ENCODE measurements around the gene HTR2B.
"Not testable (repeated sequence)": the region's sequence is repeated elsewhere in the genome, so short reads cannot be mapped to it uniquely, and the experiment has no call there.

The HTR2B gene

GRCh38 chr2:231132129-231132528, 7.3 kb upstream of the HTR2B start:
- DNase-seq = no peak

DNA sequence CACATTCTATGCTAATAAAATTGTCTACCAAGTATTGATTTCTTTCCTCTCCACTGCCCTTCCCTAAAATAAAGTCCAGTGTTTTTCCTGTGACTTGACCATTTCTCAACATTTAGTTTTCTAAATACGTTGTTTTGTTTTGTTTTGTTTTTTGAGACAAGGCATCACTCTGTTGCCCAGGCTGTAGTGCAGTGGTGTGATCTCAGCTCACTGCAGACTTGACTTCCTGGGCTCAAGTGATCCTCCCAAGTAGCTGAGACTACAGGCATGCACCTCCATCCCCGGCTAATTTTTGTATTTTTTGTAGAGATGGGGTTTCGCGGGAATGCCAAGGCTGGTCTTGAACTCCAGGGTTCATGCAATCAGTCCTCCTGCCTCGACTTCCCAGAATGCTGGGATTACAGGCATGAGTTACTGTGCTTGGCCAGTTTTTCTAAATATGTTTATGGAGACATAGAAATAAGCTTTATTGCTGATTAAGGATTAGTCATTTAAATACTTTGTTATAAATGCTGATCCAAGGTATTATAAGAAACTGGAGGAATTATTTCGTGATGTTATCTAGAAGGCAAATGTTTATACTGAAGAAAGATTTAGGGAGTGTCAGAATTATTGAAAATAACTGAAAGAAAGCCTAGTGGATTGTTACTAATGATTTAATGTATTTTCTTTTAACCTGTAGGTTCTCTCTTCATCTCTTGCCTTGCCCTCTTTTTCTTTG, 5.7 kb upstream of the HTR2B start:
- DNase-seq = no peak

DNA sequence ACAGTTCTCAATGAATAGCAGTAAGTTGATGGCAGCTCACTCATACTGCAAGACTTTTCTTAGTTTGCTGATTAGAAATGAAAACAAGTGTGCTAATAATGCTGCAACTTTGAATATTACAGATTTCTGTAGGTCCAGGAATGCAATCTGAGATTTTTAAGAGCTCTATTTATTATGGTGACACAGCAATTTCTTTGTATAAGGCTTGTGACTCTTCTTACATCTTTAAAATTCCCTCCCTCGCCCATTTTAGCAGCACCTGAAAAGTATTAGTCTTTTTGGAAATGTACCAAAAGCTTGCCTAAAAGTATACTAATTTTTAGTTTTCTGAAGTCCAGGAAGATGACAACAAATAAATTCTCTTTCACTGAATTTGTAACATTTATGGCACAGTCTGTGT, 4.4 kb upstream of the HTR2B start:
- DNase-seq = no peak

DNA sequence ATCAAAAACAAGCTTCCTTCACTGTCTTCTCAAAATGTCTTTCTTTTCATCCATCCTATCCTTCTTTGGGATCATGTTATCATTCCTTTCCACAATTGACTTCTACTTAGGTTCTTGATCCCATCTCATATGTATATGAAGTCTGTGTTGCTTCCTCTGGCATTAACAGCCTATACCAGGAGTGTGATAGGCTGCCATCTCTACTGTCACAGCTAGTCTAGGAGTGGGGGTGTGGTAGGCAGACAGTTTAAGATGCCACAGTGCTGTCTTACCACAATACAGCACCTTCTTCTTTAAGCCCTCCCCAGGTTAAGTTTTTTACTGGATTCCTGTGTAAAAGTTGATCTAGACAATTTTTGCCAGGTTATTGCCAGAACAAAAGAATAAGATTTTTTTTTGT, 3.7 kb upstream of the HTR2B start:
- DNase-seq = no peak

GRCh38 chr2:231127936-231128335, 3.1 kb upstream of the HTR2B start:
- DNase-seq = no peak

DNA sequence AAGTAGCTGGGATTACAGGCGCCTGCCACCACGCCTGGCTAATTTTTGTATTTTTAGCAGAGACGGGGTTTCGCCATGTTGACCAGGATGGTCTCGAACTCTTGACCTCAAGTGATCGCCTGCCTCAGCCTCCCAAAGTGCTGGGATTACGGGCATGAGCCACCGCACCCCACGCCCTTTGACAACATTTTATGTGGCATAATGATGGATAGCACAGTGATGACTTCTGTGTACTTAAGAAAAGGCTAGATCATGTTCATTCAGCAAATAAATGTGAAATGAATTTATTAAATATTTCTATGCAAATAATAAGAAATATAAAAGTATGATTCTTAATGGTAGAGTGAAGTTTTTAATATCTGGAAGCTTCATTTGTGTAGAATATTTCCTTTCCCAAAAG, 2.6 kb upstream of the HTR2B start:
- no peak for DNase-seq

GRCh38 chr2:231126123-231126522, 1.3 kb upstream of the HTR2B start:
- DNase-seq = no peak

DNA sequence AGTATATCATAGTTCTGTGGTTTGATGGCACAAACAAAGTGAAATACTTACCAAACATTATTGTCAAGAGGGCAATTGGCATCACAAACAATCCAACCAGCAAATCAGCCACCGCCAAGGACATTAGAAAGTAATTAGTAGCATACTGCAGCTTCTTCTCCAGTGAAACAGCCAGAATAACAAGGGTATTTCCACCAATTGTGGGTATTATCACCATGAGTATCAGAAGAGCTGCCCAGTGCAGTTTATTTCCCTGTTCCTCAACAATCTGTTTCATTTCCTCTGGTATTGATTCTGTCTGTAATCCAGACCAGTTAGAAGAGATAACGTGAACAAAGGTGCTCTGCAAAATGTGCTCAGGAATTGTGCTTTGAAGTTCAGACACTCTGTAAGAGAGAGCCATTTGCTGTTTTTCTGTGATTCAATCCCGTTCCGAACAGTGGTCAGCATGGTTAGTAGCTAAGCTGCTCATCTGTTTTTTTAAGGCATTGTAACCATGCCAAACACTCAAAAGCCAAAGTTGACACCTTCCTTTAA, 1.4 kb downstream of the HTR2B start:
- no peak for DNase-seq

DNA sequence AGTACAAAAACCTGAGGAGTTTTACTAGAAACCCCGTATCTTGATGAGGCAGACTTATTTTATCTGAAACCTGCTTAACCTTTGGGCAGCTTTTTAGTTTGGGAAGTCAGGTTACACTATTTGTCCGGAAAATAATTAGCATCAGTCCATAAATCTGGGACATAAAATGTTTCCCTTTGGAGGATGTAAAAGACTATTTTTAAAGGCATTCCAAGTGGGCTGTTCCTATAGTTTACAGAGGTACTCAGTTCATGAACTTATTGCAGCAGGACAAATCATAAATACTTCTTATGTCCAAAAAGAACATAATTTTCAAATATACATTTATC, 6.3 kb downstream of the HTR2B start:
- DNase-seq = no peak

- DNase-seq = no peak
Observed at GRCh38 chr2:231117922-231118613, 6.8 kb downstream of the HTR2B start.

DNA sequence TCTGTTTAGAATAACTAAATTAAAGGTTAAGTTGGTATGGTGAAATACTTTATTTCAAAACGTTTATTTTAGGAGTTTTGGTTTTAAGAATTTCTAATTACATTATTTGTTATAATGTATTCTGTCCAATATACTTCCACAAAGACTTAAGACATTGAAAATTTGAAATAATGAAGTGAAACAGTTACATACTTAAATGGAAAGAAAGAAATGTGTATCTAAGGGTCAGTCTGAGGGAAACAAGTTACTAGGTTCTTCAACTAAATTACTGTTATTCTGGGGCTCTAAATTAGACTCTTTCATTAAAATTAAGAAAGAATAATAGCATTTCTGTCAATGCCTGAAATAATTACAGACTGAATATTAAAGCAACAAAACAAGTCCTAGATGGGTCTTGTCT, 7.7 kb downstream of the HTR2B start:
- no peak for DNase-seq

- no peak for DNase-seq
Observed at GRCh38 chr2:231115651-231116050, 9.2 kb downstream of the HTR2B start.

DNA sequence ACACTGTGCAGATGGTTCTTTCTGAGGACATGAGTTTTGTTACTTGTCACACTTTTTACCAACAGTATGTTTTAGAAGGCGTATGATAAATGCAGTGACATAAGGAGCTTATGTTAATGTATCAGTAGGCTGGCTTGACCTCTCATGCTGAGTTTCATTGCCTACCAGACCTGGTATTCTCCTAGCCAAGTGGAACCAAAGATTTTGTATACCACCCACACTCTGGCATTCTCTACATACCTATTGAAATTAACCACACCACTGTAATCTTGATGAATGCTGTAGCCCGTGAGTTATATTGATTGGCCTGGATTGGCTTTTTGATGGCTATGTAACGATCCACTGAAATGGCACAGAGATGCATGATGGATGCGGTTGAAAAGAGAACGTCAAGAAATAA, 11.4 kb downstream of the HTR2B start:
- DNase-seq = no peak

GRCh38 chr2:231111987-231112386, 12.9 kb downstream of the HTR2B start:
- DNase-seq = no peak

- no peak for DNase-seq
Observed at GRCh38 chr2:231110551-231110950, 14.3 kb downstream of the HTR2B start.

DNA sequence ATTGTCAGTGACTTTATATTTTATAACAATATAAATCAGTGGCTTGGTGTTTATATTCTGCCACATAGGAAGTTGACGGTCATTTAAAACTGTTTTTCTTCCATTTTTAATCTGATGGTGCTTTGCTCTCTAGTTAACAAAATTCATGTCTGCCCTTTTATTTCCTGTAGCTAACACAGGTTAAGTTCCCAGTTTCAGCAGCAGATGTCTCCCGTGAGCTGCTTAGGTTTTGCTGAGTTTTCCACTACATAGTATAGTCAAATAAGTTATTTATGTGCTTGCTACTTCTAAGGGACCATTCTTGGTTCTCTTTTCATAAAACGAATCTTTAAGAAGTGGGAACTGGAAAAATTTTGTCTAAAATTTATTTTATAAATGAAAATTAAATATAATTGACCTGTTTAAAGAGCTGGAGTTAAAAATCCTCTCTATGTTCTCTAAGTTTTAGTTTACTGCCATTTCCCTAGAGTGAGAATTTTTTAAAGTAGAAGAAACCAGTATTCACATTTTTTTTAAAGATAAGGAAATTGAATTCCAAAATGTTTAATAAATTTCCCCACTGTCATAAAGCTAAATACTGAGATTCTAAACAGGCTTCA, 20.6 kb downstream of the HTR2B start:
- no peak for DNase-seq

DNA sequence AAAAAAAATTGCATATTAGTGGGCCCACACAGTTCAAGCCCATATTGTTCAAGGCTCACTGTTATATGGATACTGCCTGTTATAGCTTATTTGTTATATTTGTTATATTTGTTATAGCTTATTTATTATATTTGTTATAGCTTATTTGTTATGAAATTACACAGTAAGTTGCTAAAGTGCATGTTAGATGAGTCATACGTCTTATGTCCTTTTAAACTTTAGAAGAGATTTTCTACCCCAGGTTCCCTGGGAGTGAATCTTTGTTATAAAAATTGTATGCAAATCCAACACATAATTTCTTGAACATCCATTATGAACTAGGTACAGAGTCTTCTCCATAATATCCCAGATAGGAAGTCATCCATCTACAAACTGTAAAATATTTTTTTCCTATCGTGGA, 22.1 kb downstream of the HTR2B start:
- no peak for DNase-seq

- DNase-seq = no peak
Observed at GRCh38 chr2:231100990-231101389, 23.9 kb downstream of the HTR2B start.

DNA sequence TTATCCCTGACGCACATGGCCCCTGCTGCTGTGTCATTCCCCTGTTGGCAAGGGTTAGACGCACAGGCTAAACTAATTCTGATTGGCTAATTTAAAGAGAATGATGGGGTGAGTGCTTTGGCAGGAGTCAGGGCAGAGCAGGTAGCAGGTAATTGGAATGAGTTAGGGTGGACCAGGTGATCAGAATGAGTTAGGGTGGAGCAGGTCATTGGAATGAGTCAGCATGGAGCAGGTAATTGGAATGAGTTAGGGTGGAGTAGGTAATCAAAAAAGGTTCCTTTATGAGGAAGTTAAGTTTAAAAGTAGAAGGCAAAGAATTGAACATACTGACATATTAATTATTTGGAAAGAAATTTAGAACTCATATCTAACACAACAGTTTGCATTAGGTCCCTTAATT, 24.5 kb downstream of the HTR2B start:
- DNase-seq = not testable (repeated sequence)

GRCh38 chr2:231099918-231100317, 24.9 kb downstream of the HTR2B start:
- DNase-seq = no peak

- DNase-seq = no peak
Observed at GRCh38 chr2:231094736-231095346, 30.0 kb downstream of the HTR2B start.

DNA sequence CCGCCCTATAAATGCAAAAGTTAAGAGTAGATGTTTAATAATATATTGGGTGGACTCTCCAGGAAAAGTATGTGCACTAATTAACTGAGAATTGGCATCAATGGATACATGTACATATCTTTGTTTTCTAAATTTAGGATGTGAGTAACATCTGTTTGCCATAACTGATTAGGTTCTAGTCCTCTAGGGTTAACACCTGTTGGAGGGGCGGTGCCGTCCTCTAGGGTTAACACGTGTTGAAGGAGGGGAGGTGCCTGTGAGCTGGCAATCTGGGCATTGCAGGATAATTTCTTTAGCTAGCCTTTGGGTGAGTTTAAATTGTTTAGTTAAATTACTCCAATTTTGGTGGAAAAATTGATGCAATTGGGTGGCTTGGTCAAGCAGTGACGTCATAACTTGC, 30.9 kb downstream of the HTR2B start:
- no peak for DNase-seq

DNA sequence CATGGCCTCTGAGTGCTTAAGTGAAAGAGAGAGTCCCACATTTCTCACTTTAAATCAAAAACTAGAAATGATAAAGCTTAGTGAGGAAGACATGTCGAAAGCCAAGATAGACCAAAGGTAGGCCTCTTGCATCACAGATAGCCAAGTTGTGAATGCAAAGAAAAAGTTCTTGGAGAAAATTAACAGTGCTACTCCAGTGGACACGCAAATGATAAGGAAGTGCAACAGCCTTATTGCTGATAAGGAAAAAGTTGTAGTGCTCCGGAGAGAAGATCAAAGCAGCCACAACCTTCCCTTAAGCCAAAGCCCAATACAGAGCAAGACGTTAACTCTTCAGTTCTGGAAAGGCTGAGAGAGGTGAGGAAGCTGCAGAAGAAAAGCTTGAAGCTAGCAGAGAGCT, 36.1 kb downstream of the HTR2B start:
- no peak for DNase-seq

- no peak for DNase-seq
Observed at GRCh38 chr2:231084565-231084964, 40.3 kb downstream of the HTR2B start.

Data from NCI-H187 treated with DMSO at 0.1 percent for 48 hours (cell line).